ENCODE measurements around the gene HMG20B.

- TF ChIP-seq CTCF (IDR thresholded peaks at IDR 0.05) (no peak), POLR2A (IDR thresholded peaks at IDR 0.05) (no peak)
These were observed 37.3 kb downstream of the HMG20B start for GRCh38 chr19:3609779-3610719.

Data from esophagus squamous epithelium (tissue), 4 donors.